Measurements from ENCODE around the gene CD209.

DNA sequence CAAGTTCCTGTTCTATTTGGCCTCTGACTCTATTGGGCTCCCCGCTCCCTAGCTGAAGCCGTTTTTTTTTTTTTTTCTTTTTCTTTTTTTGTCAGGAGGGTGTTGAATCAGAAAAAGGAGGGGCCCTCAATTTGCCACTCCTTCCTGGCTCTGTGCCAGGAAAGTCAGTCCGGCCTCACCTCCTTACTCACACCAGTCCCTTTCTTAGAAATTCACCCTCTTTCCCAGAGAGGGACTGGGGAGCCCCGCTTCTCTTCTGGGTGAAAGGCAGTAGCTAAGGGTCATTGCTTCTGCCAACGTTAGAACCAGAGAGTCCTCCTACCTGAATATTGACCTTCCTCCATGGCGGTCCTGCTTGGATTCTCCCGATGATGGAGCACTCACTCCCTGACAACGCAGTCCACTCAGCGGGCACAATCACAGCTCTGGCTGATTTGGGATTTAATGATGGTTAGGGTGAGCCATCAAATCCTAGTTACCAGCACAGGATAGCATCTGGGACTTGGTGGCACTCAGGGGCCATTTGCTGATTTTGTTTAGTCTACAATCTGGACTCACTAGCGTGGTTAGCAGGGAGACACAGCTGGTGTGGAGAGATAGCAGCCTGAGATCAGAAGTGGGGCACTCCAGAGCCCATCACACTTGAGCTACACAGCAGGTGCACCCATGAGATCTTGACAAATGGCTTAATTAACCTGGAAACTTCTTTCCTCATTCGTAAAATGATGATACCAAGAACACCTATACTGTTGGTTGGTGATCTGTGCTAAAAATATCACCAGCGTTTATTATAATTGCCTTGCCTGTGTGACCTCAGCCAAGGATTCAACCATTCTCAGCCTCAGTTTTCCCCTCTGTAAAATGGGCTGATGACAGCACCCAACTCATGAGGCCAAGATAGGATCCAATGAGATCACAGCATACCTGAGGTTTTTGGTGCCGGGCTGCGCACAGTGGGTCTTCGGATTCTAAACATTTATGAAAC lies 47.6 kb downstream of the CD209 start:
- TF ChIP-seq, protein P1, sequence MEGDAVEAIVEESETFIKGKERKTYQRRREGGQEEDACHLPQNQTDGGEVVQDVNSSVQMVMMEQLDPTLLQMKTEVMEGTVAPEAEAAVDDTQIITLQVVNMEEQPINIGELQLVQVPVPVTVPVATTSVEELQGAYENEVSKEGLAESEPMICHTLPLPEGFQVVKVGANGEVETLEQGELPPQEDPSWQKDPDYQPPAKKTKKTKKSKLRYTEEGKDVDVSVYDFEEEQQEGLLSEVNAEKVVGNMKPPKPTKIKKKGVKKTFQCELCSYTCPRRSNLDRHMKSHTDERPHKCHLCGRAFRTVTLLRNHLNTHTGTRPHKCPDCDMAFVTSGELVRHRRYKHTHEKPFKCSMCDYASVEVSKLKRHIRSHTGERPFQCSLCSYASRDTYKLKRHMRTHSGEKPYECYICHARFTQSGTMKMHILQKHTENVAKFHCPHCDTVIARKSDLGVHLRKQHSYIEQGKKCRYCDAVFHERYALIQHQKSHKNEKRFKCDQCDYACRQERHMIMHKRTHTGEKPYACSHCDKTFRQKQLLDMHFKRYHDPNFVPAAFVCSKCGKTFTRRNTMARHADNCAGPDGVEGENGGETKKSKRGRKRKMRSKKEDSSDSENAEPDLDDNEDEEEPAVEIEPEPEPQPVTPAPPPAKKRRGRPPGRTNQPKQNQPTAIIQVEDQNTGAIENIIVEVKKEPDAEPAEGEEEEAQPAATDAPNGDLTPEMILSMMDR (IDR thresholded peaks at IDR 0.05) = no peak
- no peak for TF ChIP-seq POLR2A (IDR thresholded peaks at IDR 0.05)

Data from uterus (tissue), 2 donors.